Adrenal gland (tissue), 12 donors: ENCODE measurements around the gene ZC2HC1B. TPM values are rescaled to one million over a fixed set of nuclear protein-coding genes. Genes with fewer than 3 reads are reported as not detected.

Source experiments
- DNase-seq, 7 donors: peaks; one replicate each; pipeline ENCODE4 v3.0.0-alpha.2; 2019 to 2020
- H3K27ac ChIP-seq, 5 donors: fragments of 200-600 bp; sonication (generic) in 4 of 5; 1 replicate in 3 of 5; 2 replicates in 2 of 5; pipeline versions ENCODE4 v1.5.1 to v1.8.0; 2016 to 2020; ENCODE audit warnings: mild to moderate bottlenecking in 1 of 5
- H3K27me3 ChIP-seq: fragments of 200-600 bp; 2 replicates; pipeline ENCODE4 v1.8.0; 2021
- H3K36me3 ChIP-seq, 2 donors: fragments of 200-600 bp; replicated peaks in 1 of 2; 1 replicate in 1 of 2; 2 replicates in 1 of 2; pipeline versions ENCODE4 v1.5.1 to v1.8.0; 2018 to 2022
- H3K4me1 ChIP-seq, 2 donors: fragments of 200-600 bp; replicated peaks in 1 of 2; 1 replicate in 1 of 2; 2 replicates in 1 of 2; pipeline versions ENCODE4 v1.5.1 to v1.8.0; 2018 to 2021
- H3K4me3 ChIP-seq, 4 donors: fragments of 200-600 bp; sonication (generic) in 3 of 4; one replicate each; pipeline ENCODE4 v1.5.1; 2016 to 2018
- H3K9me3 ChIP-seq, 3 donors: fragments of 200-600 bp; sonication (generic) in 1 of 3; replicated peaks in 1 of 3; 1 replicate in 2 of 3; 2 replicates in 1 of 3; pipeline versions ENCODE4 v1.5.1 to v1.8.0; 2016 to 2021
- CTCF ChIP-seq, 6 experiments: fragments of 450-650 bp in 4 of 6; fragments of 200-600 bp in 2 of 6; sonication (generic) in 1 of 6; IDR thresholded peaks; 1 replicate in 5 of 6; 2 replicates in 1 of 6; pipeline versions ENCODE4 v1.5.1 to v1.8.0; 2016 to 2021; ENCODE audit warnings: antibody characterized with exemption in 6 of 6, mild to moderate bottlenecking in 2 of 6, moderate library complexity in 1 of 6
- POLR2A ChIP-seq, 2 donors: fragments of 450-650 bp; IDR thresholded peaks; one replicate each; pipeline ENCODE4 v1.6.1; 2017; ENCODE audit warnings: antibody characterized with exemption in 2 of 2, mild to moderate bottlenecking in 2 of 2, moderate library complexity in 1 of 2
- WGBS, 4 donors: extraction: QIAGEN DNeasy Blood & Tissue Kit in 2 of 4; methylation state at CpG; one replicate each; pipeline versions ENCODE4 v1.1.5 to v1.1.7; 2013 to 2017; 5-methylcytosine and 5-hydroxymethylcytosine counted together
- intact Hi-C, 2 donors: fragments of 100-400 bp; cut with DNase I; formaldehyde crosslinking; loops; one replicate each; pipeline versions ENCODE4 v1.14.1 to v1.15.0; 2022 to 2023
- polyA plus RNA-seq, 3 donors: library from polyadenylated mRNA; stranded (reverse); fragments of 200-250 nt in 2 of 3; fragments of 350-450 nt in 1 of 3; fragmentation: Illumina TruSeq in 1 of 3; extraction: RNeasy Lipid Tissue Mini Kit (QIAGEN cat#74804) in 1 of 3; gene quantifications; one replicate each; pipeline ENCODE4 v1.2.3, GENCODE V29; 2013 to 2014
- total RNA-seq, 9 donors: library from RNA; depleted of rRNA in 4 of 9; stranded (reverse); fragments of >200 nt in 4 of 9; fragments of 120-200 nt in 1 of 9; fragmentation: NEBNext Ultra II Directional in 1 of 9; extraction: Animal tissue kit (Norgen Biotek cat#: 25700) in 1 of 9; gene quantifications; one replicate each; pipeline versions ENCODE4 v1.1.0 to v1.2.4, GENCODE V29; 2013 to 2023
- donor health status: healthy with polysubstance abuse.
- donor health status: Bipolar disorder and iron deficiency.
- donor health status: DM: yes; HTN: yes; CAD: no.
- donor health status: DM: no; HTN: no; CAD: no.
- donor health status: DM: no; HTN: no; CAD: no.
- donor health status: DM: yes; HTN: yes; CAD: no.

Gene ZC2HC1B
- total and polyA plus RNA-seq, 12 donors, result 0.32 to 1.0 TPM; not detected in 10

DNA sequence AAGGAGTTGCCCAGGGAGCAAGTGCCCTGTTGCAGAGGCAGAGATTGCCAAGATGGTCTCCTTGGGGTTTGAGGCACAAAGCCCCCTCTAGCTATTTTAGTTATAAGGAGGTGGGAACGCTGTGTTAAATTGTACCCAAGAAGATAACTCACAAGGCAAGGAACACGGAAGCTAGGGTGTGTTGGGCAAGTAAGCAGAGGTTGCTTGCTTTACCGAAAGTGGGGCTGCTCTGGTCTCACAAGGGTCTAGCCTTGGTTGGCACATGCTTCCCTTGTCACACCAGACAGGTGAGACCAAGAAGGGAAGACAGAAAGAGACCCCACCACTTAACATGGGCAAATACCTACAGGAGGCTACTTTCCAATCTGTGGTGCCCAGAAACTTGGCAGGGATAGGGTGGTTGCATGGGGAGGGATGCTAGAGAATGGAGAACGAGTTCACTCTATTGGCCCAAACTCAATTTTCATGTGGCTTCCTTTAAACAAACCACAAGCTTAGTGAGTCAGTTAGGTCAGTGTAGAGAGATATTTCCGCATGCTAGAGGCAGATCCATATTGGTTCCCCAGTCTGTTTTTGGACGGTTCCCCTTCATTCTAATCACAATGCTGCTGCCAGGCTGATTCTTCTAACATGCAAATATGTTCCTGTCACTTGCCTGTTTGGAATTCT, 101.4 kb downstream of the ZC2HC1B start:
- Histone ChIP-seq H3K27me3 (no peaks in the 10 kb centered on the region), H3K36me3 (no peaks in the 10 kb centered on the region), H3K4me1 (peaks cover 39 to 56% of the 10 kb centered on the region in 2 donors), H3K4me3 (no peak overlapping the region), H3K27ac (peak overlapping the region in 1 of 5 donors; percentile 18), H3K9me3 (no peaks in the 10 kb centered on the region)
- intact Hi-C loops, result no loop called here
- 68 to 76% (median 72%) methylated on average over 6 of the region's 6 CpGs for WGBS, 4 donors
- no peak for TF ChIP-seq POLR2A (IDR thresholded peaks at IDR 0.05)
- TF ChIP-seq CTCF (IDR thresholded peaks at IDR 0.05), result no peak
- no peak for DNase-seq

- TF ChIP-seq POLR2A (IDR thresholded peaks at IDR 0.05) (no peak), CTCF (IDR thresholded peaks at IDR 0.05) (no peak)
- Histone ChIP-seq H3K9me3 (no peaks in the 10 kb centered on the region), H3K27ac (peak overlapping the region in 1 of 5 donors; percentile 18), H3K4me1 (peaks cover 44 to 56% of the 10 kb centered on the region in 2 donors), H3K4me3 (no peak overlapping the region), H3K27me3 (no peaks in the 10 kb centered on the region), H3K36me3 (no peaks in the 10 kb centered on the region)
- 83 to 90% (median 88%) methylated on average over 1 of the region's 1 CpG for WGBS, 4 donors
- no peak for DNase-seq
- intact Hi-C loops, result no loop called here
Measured at GRCh38 chr6:143966312-143966711, 102.0 kb downstream of the ZC2HC1B start.

GRCh38 chr6:143967706-143968376, 103.6 kb downstream of the ZC2HC1B start:
- peaks cover 52 to 71% of the 10 kb centered on the region in 2 donors for H3K4me1 ChIP-seq
- intact Hi-C loops, result no loop called here
- H3K36me3 ChIP-seq, result no peaks in the 10 kb centered on the region
- TF ChIP-seq CTCF (IDR thresholded peaks at IDR 0.05) (no peak), POLR2A (IDR thresholded peaks at IDR 0.05) (no peak)
- peak overlapping the region in 2 of 5 donors; percentile 23 to 56 for H3K27ac ChIP-seq
- H3K27me3 ChIP-seq, result no peaks in the 10 kb centered on the region
- peak in 1 of 7 donors; percentile 31 for DNase-seq
- 43 to 52% (median 47%) methylated on average over 5 of the region's 5 CpGs for WGBS, 4 donors
- no peak overlapping the region for H3K4me3 ChIP-seq
- H3K9me3 ChIP-seq, result no peaks in the 10 kb centered on the region

GRCh38 chr6:143969077-143969476, 104.8 kb downstream of the ZC2HC1B start:
- Histone ChIP-seq H3K27ac (peak overlapping the region in 1 of 5 donors; percentile 21), H3K4me1 (peaks cover 49 to 69% of the 10 kb centered on the region in 2 donors), H3K27me3 (no peaks in the 10 kb centered on the region), H3K9me3 (no peaks in the 10 kb centered on the region), H3K36me3 (no peaks in the 10 kb centered on the region), H3K4me3 (no peak overlapping the region)
- TF ChIP-seq POLR2A (IDR thresholded peaks at IDR 0.05), result no peak
- WGBS, 4 donors, result 44 to 54% (median 49%) methylated on average over 2 of the region's 2 CpGs
- DNase-seq, result no peak
- intact Hi-C loops, result no loop called here
